GM06990 (cell line): ENCODE measurements around the gene PACSIN3.

Source experiments
- DNase-seq: peaks from one replicate; pipeline ENCODE4 v3.0.0-alpha.2; 2011; ENCODE audit not compliant: insufficient read length; ENCODE audit errors: extremely low read depth
- H3K27me3 ChIP-seq: replicated peaks from 2 replicates; pipeline ENCODE4 v1.6.0; 2011; ENCODE audit warnings: low read length; ENCODE audit not compliant: control insufficient read depth, insufficient read depth
- H3K36me3 ChIP-seq: 2 replicates; pipeline ENCODE4 v1.5.1; 2011; ENCODE audit warnings: low read length; ENCODE audit not compliant: control insufficient read depth, insufficient read depth
- H3K4me3 ChIP-seq: replicated peaks from 2 replicates; pipeline ENCODE4 v1.5.1; 2011; ENCODE audit warnings: low read depth, mild to moderate bottlenecking, control low read depth, low read length
- CTCF ChIP-seq: IDR thresholded peaks from 2 replicates; pipeline ENCODE4 v1.5.1; 2011; ENCODE audit warnings: low read length, control low read depth, mild to moderate bottlenecking, inconsistent platforms; ENCODE audit not compliant: insufficient read depth, poor library complexity, severe bottlenecking

The PACSIN3 gene

GRCh38 chr11:47152126-47152952 lies 33.9 kb downstream of the PACSIN3 start:
- Histone ChIP-seq H3K27me3 (no peaks in the 10 kb centered on the region), H3K36me3 (peaks cover 1% of the 10 kb centered on the region), H3K4me3 (no peak overlapping the region)
- no peak for TF ChIP-seq CTCF
- DNase-seq = no peak

- Histone ChIP-seq H3K4me3 (no peak overlapping the region), H3K27me3 (no peaks in the 10 kb centered on the region), H3K36me3 (no peaks in the 10 kb centered on the region; the same call in none of the 2 replicates)
- no peak for DNase-seq
- no peak for TF ChIP-seq CTCF
These were observed 36.5 kb downstream of the PACSIN3 start for GRCh38 chr11:47149782-47150181.

GRCh38 chr11:47148903-47149531 lies 37.2 kb downstream of the PACSIN3 start:
- Histone ChIP-seq H3K36me3 (no peaks in the 10 kb centered on the region; the same call in none of the 2 replicates), H3K27me3 (no peaks in the 10 kb centered on the region), H3K4me3 (no peak overlapping the region)
- no peak for TF ChIP-seq CTCF
- no peak for DNase-seq

- Histone ChIP-seq H3K36me3 (no peaks in the 10 kb centered on the region; the same call in none of the 2 replicates), H3K4me3 (no peak overlapping the region), H3K27me3 (no peaks in the 10 kb centered on the region)
- DNase-seq = no peak
- no peak for TF ChIP-seq CTCF
These were observed 38.0 kb downstream of the PACSIN3 start for GRCh38 chr11:47148270-47148669.

GRCh38 chr11:47147681-47148080 lies 38.6 kb downstream of the PACSIN3 start:
- no peak for TF ChIP-seq CTCF
- DNase-seq = no peak
- Histone ChIP-seq H3K4me3 (no peak overlapping the region), H3K36me3 (no peaks in the 10 kb centered on the region; the same call in none of the 2 replicates), H3K27me3 (no peaks in the 10 kb centered on the region)
